GM21447 (cell line): ENCODE results near the gene CDK2AP2.
"Not testable (repeated sequence)": the region's sequence is repeated elsewhere in the genome, so short reads cannot be mapped to it uniquely, and the experiment has no call there.

Experiments used
- ATAC-seq: cut with Tn5 transposase; IDR thresholded peaks from one replicate; pipeline ENCODE4 v1.9.1; 2021; ENCODE audit not compliant: unreplicated experiment

The CDK2AP2 gene

GRCh38 chr11:67468056-67468455, 39.9 kb downstream of the CDK2AP2 start:
- no peak for ATAC-seq

- no peak for ATAC-seq
Observed at GRCh38 chr11:67466962-67467771, 40.8 kb downstream of the CDK2AP2 start.

GRCh38 chr11:67466367-67466766, 41.6 kb downstream of the CDK2AP2 start:
- no peak for ATAC-seq

GRCh38 chr11:67465530-67465929, 42.4 kb downstream of the CDK2AP2 start:
- ATAC-seq, result not testable (repeated sequence)

- no peak for ATAC-seq
Observed at GRCh38 chr11:67465189-67465510, 42.8 kb downstream of the CDK2AP2 start.

GRCh38 chr11:67464411-67465188, 43.4 kb downstream of the CDK2AP2 start:
- peak; percentile 50 for ATAC-seq

GRCh38 chr11:67463680-67464410, 44.1 kb downstream of the CDK2AP2 start:
- no peak for ATAC-seq

- ATAC-seq, result no peak
Observed at GRCh38 chr11:67463186-67463585, 44.8 kb downstream of the CDK2AP2 start.

GRCh38 chr11:67458266-67458665, 49.7 kb downstream of the CDK2AP2 start:
- ATAC-seq, result no peak

- no peak for ATAC-seq
Observed at GRCh38 chr11:67457453-67457852, 50.5 kb downstream of the CDK2AP2 start.
